GM18907 (cell line): ENCODE results near the gene ECHS1.
"Not testable (repeated sequence)": the region's sequence is repeated elsewhere in the genome, so short reads cannot be mapped to it uniquely, and the experiment has no call there.

Experiments
- ATAC-seq: cut with Tn5 transposase; IDR thresholded peaks from one replicate; pipeline ENCODE4 v1.9.1; 2021; ENCODE audit warnings: mild to moderate bottlenecking, moderate library complexity; ENCODE audit not compliant: unreplicated experiment

Gene ECHS1

DNA sequence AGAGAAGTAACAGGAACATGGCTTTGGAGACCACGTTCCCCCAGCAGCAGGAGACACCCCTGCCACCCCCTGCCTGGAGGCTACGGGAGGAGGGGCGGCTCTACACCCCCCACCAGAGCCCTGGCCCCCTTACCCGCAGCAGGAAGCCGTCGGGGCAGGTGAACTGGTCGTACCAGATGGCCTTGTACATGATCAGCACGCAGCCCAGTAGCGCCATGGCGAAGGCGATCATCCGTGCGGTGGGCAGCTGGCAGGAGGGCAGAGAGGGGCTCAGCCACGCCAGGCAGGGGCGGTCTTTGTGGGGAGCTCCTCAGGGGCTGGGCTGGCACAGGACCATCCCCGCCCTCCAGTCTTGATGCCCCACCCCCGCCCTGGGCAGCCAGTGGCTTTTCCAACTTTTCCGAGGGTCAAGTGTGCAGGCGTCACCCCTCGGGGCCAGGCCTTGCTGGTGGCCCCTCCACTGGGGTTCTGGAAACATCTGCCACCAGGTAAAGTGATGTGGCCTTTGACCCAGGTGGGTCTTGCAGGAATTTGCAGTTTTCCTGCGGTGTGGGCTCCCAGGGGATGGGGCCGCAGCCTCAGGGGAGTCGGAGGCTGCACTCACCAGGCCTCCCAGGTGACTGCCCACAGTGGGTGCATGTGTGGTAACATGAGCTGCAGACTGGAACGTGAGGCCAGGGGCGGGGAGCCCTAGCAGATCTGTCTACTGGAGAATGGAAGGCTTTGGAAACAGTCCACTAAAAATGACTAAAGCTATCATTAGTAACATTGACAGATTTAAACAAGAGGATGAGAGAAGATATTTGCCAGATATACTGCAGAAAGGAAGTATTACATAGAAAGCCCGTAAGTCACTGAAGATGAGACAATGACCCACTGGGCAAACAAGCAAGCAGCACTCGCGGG is 46.2 kb downstream of the ECHS1 start:
- no peak for ATAC-seq

DNA sequence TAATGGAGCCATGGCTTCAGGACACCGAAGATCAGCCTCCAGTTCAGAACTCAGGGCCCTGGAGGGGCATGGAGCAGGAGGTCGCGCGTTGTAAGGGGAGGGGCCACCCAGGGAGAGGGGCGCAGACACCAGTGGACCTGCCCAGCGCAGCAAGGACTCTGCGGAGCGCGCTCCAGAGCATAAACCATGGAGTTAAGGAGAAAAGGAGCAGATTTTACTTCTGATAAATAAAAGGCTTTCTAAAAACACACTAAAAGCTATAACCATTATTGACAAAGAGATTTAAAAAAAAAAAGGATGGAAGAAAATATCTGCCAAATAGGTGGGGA is 47.0 kb downstream of the ECHS1 start:
- ATAC-seq, result no peak

DNA sequence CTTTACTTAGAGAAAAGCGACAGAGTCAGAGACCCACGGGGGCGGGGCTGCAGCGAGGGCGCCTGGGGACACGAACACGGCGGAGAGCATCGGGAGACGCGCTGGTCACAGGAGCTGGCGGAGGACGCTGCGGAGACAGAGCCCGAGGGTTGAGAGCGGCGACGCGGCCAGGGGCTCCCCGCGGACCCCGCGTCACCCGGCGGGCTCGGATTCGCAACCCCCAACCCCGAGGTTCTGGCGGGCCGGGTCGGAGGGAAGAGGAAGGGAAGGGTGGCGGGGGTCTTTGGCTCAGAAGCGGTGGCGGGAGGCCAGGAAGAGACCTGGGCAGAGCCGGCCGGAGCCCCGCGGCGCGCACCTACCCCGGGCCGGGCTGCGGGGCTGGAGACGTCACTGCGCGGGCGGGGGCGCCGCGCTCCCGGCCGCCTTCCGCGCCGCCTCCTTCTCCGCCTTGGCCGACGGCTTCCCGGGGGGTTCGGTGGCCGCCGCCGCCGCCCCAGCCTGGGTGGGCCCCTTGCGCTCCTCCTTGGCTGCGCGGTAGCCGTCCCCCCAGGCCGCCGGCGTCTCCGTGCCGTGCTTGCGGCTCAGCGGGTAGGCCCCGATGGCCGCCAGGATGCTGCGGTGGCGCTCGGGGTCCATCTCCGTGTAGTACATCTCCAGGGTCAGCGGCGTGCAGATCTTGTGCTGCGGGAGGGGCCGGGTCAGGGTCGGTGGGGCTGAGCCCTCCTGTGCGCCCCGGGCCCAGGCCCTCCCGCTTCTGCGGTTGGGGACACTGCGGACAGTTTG is 47.5 kb downstream of the ECHS1 start:
- ATAC-seq, result no peak

DNA sequence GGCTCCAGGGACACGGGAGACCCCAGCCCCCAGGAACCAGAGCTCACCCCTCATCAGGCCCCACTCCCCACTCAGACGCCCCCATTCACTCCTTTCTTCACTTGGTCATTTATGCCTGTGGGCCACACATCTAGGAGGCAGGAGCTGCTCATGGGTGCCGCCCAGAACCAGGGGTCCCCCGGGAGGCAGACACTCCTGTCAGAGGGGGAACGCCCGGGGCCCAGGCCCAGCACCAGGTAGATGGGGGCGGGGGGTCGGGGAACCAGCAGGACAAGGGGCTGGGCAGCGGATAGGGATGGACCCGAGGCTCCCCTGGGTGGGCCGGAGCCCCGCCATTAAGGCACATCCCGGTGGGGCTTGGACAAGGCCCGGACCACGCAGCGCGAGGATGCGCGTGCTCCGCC is 48.3 kb downstream of the ECHS1 start:
- no peak for ATAC-seq

GRCh38 chr10:133324198-133324792 is 48.9 kb downstream of the ECHS1 start:
- no peak for ATAC-seq

DNA sequence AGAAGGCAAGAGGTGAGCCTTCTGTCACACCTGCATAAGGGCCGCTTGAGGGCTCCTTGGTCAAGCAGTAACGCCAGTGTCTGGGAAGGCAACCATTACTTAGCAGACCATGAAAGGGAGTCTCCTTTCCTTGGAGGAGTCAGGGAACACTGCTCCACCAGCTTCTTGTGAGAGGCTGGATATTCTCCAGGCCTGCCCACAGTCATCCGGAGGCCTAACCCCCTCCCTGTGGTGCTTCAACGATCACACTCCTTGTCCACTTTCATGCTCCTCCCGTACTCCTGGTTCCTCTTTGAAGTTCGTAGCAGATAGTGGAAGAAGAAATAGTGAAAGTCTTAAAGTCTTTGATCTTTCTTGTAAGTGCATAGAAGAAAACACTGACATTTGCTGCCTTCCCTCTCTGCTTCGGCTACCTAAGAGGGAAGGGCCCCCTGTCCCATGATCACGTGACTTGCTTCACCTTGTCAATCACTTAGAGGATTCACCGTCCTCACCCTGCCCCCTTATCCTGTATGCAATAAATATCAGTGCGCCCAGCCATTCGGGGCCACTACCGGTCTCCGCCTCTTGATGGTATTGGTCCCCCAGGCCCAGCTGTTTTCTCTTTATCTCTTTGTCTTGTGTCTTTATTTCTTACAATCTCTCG is 51.0 kb downstream of the ECHS1 start:
- not testable (repeated sequence) for ATAC-seq

GRCh38 chr10:133320852-133321422 is 52.2 kb downstream of the ECHS1 start:
- ATAC-seq, result not testable (repeated sequence)

- no peak for ATAC-seq
Measured at GRCh38 chr10:133318494-133319127, 54.5 kb downstream of the ECHS1 start.

GRCh38 chr10:133316732-133317131 is 56.4 kb downstream of the ECHS1 start:
- no peak for ATAC-seq

GRCh38 chr10:133316266-133316665 is 56.9 kb downstream of the ECHS1 start:
- ATAC-seq, result no peak

GRCh38 chr10:133315847-133316246 is 57.3 kb downstream of the ECHS1 start:
- ATAC-seq, result no peak

- ATAC-seq, result no peak
Measured at GRCh38 chr10:133314911-133315310, 58.2 kb downstream of the ECHS1 start.

GRCh38 chr10:133313192-133313591 is 60.0 kb downstream of the ECHS1 start:
- no peak for ATAC-seq

DNA sequence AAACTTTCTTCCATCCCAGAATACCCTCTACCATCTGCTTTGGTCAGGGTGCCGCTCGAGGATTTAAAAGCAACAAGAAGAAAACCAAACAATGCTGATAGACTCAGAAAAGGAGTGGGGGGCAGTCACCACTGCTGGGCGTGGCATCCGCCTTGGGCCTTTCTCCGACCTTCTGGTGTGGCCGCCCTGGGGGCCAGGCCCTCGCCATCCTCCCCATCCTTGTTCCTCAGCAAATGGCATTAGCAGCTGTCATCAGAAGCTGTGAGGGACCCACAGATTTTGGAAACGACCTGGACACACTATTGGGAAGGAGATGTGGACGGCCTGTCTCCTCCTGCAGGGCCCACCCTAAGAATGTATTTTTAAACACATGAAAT is 60.4 kb downstream of the ECHS1 start:
- no peak for ATAC-seq
